Transverse colon (tissue), 3 donors: ENCODE data around the gene ATF3.

Experiments used
- POLR2A ChIP-seq: fragments of 450-650 bp; IDR thresholded peaks from one replicate; pipeline ENCODE4 v1.6.1; 2016; ENCODE audit warnings: antibody characterized with exemption, mild to moderate bottlenecking, moderate library complexity
- TF ChIP-seq, protein P1 (sequence below), 5 experiments: fragments of 200-600 bp in 3 of 5; fragments of 450-650 bp in 2 of 5; sonication (generic) in 3 of 5; IDR thresholded peaks; 1 replicate in 2 of 5; 2 replicates in 3 of 5; pipeline ENCODE4 v1.5.1; 2016 to 2017; ENCODE audit warnings: antibody characterized with exemption in 5 of 5, inconsistent platforms in 3 of 5, mild to moderate bottlenecking in 2 of 5, moderate library complexity in 1 of 5

DNA sequence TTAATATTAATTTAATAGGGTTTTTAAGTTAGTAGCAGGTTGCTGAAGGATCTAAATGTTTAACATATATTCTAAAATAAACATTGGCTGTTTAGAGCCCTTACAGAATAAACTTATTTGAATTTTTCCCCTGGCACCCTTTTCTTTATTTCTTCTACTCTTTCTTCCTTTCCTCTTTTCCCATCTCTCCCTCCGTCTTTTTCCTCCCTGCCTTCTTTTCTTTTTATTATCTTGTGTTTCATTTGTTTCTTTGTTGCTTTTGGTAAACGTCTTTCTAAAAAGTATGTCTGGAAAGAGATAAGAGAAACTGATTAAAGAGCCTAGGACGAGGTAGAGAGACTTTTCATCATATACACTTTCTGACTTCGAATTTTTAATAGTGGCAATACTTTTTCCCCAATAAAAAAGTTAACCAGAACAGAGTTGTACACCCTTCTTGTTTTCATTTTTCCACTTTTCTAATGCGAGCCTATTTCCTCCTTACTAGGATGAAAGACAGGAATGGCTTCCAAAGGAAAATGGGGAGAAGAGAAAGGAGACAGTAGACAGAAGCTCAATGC, 39.5 kb upstream of the ATF3 start:
- no peak for TF ChIP-seq POLR2A
- TF ChIP-seq, protein P1, sequence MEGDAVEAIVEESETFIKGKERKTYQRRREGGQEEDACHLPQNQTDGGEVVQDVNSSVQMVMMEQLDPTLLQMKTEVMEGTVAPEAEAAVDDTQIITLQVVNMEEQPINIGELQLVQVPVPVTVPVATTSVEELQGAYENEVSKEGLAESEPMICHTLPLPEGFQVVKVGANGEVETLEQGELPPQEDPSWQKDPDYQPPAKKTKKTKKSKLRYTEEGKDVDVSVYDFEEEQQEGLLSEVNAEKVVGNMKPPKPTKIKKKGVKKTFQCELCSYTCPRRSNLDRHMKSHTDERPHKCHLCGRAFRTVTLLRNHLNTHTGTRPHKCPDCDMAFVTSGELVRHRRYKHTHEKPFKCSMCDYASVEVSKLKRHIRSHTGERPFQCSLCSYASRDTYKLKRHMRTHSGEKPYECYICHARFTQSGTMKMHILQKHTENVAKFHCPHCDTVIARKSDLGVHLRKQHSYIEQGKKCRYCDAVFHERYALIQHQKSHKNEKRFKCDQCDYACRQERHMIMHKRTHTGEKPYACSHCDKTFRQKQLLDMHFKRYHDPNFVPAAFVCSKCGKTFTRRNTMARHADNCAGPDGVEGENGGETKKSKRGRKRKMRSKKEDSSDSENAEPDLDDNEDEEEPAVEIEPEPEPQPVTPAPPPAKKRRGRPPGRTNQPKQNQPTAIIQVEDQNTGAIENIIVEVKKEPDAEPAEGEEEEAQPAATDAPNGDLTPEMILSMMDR (IDR thresholded peaks at IDR 0.05): no peak
